Ecto neural progenitor cell (in vitro differentiated cells): ENCODE results near the gene ZCRB1.

Experiments used
- DNase-seq: peaks from one replicate; pipeline ENCODE4 v3.0.0-alpha.2; 2018; ENCODE audit warnings: low spot score

Gene ZCRB1

DNA sequence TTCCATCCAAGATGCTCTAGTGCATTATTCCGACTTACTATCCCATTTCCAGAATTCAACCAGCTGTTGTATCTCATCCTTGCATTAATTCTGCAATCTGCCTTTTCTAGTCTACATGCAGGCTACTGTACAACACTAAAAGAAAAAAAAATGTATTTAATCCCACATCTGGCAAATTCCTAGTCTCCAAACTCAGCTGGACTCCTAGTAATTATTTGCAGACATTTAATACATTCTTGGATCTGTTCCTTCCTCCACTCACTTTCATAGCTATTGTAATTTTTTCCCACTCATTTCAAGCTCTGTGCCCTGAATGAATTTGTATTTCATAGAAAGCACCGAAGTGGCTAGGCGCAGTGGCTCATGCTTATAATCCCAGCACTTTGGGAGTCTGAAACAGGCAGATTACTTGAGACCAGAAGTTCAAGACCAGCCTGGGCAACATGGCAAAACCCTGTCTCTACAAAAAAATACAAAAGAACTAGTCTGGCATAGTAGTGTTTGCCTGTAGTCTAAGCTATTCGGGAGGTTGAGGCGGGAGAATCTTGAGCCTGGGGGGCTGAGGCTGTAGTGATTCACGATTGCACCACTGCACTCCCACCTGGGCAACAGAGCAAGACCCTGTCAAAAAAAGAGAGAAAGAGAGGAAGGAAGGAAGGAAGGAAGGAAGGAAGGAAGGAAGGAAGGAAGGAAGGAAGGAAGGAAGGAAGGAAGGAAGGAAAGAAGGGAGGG, 48.3 kb downstream of the ZCRB1 start:
- DNase-seq, result no peak

DNA sequence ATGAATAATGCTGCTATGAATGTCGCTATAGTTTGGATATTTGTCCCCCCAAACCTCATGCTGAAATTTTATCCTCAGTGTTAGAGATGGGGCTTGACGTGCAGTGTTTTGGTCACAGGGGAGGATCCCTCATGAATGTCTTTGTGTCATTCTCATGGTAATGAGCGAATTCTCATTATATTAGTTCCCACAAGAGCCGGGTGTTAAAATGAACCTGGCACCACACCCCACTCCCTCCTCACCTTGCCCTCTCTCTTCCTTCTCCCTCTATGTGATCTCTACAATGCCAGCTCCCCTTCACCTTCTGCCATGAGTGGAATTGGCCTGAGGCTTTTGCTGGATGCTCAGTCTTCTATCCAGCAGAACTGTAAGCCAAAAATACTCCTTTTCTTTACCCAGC, 50.4 kb downstream of the ZCRB1 start:
- DNase-seq, result no peak

DNA sequence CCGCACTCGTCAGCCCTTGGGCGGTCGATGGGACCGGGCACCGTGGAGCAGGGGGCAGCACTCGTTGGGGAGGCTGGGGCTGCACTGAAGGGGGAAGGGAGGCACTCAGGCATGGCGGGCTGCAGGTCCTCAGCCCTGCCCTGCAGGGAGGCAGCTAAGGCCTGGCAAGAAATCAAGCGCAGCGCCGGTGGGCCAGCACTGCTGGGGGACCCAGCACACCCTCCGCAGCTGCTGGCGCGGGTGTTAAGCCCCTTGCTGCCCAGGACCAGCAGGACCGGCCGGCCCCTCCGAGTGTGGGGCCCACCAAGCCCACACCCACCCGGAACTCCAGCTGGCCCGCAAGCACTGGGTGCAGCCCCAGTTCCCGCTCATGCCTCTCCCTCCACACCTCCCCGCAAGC, 52.2 kb downstream of the ZCRB1 start:
- no peak for DNase-seq

DNA sequence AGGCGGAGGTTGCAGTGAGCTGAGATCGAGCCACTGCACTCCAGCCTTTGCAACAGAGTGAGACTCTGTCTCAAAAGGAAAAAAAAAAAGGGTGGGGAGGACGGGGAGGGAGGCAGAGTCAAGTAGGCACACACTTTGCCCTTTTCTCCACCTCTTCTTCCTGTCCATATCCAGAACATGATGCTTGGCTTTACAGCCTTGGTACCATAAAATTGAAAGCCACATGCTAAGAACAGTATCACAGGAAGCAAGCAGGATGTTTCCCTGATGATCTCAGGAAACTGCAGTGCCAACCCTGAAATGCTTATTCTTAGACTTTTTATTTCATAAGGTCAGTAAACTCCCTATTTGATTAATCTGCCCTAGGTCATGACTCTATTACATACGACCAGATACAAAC, 55.3 kb downstream of the ZCRB1 start:
- no peak for DNase-seq

DNA sequence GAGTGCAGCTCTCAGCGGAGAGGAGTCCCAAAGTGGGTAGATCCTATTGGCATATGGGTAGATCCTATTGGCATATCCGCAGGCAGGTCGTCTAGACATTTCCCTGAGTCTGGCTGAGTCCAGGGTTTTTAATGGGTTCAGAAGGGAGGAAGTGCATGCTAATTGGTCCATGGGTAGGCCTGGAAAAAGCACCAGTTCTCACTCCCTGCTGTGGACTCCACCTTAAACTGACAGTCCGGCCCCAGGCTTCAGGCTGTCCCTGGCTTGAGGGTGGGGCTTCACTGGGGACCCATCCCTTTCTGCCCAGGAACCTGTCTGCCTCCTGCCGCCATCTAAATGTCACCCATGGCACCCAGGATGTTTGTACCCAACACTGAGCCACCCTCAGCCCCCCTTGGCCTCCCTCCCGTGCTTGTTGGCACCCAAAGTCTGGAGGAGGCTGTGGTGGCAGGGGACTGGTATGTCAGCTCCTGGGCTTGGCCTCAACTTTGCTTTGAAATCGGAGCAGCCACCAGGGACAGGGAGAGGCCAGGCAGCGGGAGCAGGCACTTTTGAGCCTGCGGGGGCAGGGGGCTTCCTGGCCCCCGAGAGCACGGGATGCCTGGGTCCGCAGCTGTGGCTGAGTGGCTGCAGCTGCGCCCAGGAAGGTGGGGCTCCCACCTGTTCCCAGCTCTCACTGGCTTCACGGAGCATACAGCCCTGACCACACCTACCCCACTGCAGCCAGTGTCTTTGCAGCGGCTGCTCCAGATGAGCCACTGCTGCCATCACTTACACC, 58.3 kb downstream of the ZCRB1 start:
- DNase-seq, result no peak

DNA sequence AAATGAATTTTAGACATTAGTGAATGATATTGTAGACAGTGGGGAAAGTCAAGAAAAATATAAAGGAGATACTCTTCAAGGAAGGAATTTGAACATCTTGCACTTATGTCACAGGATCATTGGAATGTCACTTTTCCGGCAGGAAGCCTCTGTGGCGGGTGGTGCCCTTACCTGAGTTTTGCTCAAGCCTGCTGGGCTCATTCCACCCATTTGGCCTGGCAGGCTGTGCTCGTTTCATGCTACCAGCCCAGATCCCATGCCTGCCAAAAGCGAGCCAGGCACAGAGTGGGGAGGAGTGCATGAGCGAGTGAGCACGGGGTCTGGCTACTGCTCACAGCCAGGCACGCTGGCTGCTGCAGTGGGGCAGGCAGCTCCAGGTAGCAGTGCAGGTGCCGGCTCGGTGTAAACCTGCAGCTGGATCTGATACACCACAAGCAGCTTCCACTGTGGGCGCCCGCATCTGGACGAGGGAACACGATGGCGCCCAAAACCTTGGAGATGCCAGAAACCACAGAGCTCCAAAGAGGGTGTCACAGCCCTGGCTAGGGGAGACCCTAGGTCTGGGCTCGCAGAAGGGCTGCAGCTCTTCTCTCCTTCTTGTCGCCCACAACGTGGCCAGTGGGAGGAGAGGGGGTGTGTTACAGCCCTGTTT, 59.2 kb downstream of the ZCRB1 start:
- no peak for DNase-seq

DNA sequence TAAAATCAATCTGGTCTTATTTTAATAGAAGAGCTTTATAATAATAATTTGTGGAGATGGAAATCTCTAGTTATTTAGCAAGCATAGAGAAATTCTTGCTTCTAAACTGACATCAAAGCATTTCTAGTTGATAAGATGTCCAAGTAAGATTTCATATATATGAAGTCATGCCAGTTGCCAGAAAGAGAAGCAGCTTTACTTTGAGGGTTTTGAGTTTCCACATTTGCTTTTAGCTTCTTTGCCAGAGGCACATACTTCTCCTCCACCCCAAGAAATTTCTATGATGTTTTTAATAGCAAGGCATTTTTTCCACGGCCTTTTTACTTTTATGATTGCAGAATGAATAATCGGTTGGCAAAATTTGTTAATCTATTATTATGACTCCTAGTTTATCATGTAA, 63.6 kb downstream of the ZCRB1 start:
- DNase-seq, result no peak
